ENCODE results near the gene ZPR1. TPM values are rescaled to one million over a fixed set of nuclear protein-coding genes. Genes with fewer than 3 reads are reported as not detected.

The ZPR1 gene
- total RNA-seq, 1 donor from 2014 or later: 35.4 TPM

GRCh38 chr11:116829525-116830183 lies 41.8 kb upstream of the ZPR1 start, which contains the start of gene APOC3:
APOC3 (plus strand) TSS chr11:116829907; CDS start chr11:116830583, 676 bp downstream.
- intact Hi-C loops (cut with DNase I): no loop called here
- Histone ChIP-seq H3K27ac (no peak within 1 kb of the TSS), H3K27me3 (ENCODE audit: low read depth) (no peaks in the 10 kb centered on the region), H3K4me3 (no peak within 1 kb of the TSS), H3K4me1 (peaks cover 2% of the 10 kb centered on the region), H3K36me3 (no peaks in the 10 kb centered on the region), H3K9me3 (no peaks in the 10 kb centered on the region)
- no peak for ATAC-seq
- no peak for TF ChIP-seq CTCF (IDR thresholded peaks at IDR 0.05)
- DNase-seq: no peak

GRCh38 chr11:116828632-116829524 lies 41.1 kb upstream of the ZPR1 start:
- Histone ChIP-seq H3K36me3 (no peaks in the 10 kb centered on the region), H3K4me1 (no peaks in the 10 kb centered on the region), H3K4me3 (no peak overlapping the region), H3K27ac (no peak overlapping the region), H3K9me3 (no peaks in the 10 kb centered on the region), H3K27me3 (ENCODE audit: low read depth) (no peaks in the 10 kb centered on the region)
- TF ChIP-seq CTCF (IDR thresholded peaks at IDR 0.05): no peak
- DNase-seq (no peak), ATAC-seq (no peak)
- intact Hi-C loops (cut with DNase I): no loop called here

DNA sequence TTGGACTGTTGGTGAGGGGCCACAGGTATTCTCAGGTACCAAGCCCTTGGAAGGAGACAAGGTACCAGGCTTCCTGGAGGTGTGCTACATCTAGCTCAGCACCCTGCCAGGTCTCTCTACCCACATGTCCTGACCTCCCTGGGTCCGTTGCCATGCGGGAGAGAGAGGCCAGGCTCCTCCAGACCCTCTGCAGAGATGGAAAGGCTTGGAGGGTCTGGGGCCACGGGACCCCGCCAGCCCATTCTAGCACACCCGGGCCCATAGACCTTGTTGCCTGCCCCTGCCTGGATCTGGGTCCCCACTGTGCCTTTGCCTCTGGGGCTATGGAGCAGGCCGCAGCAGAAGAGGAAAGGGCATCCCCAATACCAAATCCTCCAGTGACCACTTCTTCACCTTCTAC lies 39.6 kb upstream of the ZPR1 start:
- no peak for ATAC-seq
- no peak overlapping the region for H3K27ac ChIP-seq
- no peak for DNase-seq
- H3K4me3 ChIP-seq: no peak overlapping the region
- no peaks in the 10 kb centered on the region for H3K27me3 ChIP-seq (ENCODE audit: low read depth)
- intact Hi-C loops (cut with DNase I): no loop called here
- no peaks in the 10 kb centered on the region for H3K9me3 ChIP-seq
- no peaks in the 10 kb centered on the region for H3K36me3 ChIP-seq
- no peaks in the 10 kb centered on the region for H3K4me1 ChIP-seq
- TF ChIP-seq CTCF (IDR thresholded peaks at IDR 0.05): no peak

DNA sequence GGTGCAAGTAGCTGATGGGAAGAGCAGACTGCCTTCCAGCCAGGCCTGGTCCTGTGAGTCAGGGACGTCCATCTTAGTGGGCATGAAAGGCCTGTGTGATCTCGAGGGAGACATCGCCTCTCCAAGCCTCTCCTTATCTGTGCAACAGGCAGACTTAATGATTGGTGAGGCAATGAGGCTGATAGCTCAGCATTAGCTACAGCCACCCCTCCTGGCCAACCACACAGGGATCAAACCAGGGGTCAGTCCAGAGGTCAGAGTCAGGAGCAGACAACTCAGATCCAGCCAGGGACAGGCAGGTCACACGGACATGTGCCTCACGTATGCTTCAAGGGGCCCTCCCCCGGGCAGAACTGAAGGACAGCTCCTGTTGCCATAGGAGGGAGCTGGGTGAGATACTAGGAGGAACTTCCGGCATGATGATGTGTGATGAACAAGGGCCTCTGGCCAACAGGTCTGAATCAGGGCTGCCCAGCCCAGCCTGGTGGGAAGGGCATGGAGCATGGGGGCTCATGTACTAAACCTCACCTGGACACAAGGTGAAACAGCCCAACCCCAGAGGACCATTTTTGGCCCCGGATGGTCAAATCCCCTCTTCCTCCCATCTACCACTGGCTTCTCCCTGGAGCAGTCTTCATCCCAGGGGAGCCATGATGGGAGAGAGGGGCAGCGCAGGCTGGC lies 39.1 kb upstream of the ZPR1 start:
- Histone ChIP-seq H3K27ac (no peak overlapping the region), H3K9me3 (no peaks in the 10 kb centered on the region), H3K36me3 (no peaks in the 10 kb centered on the region), H3K4me3 (no peak overlapping the region), H3K27me3 (ENCODE audit: low read depth) (no peaks in the 10 kb centered on the region), H3K4me1 (no peaks in the 10 kb centered on the region)
- ATAC-seq (no peak), DNase-seq (no peak)
- intact Hi-C loops (cut with DNase I): no loop called here
- TF ChIP-seq CTCF (IDR thresholded peaks at IDR 0.05): no peak

DNA sequence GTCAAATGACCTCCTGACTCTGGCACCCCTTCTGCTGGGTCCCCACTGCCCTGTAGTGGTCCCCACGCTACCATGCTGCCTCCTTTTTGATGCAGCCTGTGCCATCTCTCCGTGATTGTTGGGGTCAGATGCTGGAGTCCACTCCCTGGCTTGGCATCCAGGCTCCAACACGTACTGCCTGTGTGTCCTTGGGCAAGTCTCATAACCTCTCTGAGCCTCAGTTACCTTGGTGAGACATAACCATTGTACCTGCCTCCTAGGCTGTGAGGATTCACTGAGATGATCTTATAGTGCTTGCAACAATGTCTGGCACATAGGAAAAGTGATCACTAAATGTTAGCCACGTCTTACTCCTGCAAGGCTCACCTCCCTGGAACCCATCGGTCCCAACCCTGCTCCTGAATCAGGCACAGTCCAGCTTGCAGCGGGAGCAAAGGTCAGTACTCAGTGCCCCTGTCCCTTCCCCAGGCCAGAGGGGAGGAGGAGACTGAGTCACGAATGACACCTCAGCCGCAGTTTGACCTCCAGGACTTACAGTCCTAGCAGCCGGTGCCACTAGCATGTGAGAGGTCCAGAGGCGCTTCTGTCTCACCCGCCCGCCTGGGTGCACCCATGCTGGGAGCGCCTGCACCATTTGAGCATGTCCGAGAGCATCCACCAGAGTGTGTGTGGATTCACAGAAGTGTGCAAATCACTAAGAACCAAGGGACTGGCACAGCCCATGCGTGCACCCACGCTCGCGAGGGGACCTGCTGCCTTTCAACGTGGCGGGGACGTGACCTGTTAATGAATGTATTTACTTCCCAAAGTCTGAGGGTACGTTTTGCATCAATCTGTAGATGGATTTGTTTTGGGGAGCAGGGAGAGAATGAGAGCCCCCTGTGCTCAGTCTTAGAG lies 38.3 kb upstream of the ZPR1 start:
- intact Hi-C loops (cut with DNase I): no loop called here
- H3K4me3 ChIP-seq: no peak overlapping the region
- H3K9me3 ChIP-seq: no peaks in the 10 kb centered on the region
- TF ChIP-seq CTCF (IDR thresholded peaks at IDR 0.05): no peak
- no peaks in the 10 kb centered on the region for H3K4me1 ChIP-seq
- ATAC-seq (no peak), DNase-seq (no peak)
- no peak overlapping the region for H3K27ac ChIP-seq
- no peaks in the 10 kb centered on the region for H3K27me3 ChIP-seq (ENCODE audit: low read depth)
- H3K36me3 ChIP-seq: no peaks in the 10 kb centered on the region
